ENCODE results near the gene WDR35. TPM values are rescaled to one million over a fixed set of nuclear protein-coding genes. Genes with fewer than 3 reads are reported as not detected.
A peak's percentile ranks its signal among the peaks of the same experiment; 100 is the strongest.

The WDR35 gene
- total and polyA plus RNA-seq, 2 of the 4 experiments (the other 2 are of a cell fraction): 3.4 to 8.1 TPM

DNA sequence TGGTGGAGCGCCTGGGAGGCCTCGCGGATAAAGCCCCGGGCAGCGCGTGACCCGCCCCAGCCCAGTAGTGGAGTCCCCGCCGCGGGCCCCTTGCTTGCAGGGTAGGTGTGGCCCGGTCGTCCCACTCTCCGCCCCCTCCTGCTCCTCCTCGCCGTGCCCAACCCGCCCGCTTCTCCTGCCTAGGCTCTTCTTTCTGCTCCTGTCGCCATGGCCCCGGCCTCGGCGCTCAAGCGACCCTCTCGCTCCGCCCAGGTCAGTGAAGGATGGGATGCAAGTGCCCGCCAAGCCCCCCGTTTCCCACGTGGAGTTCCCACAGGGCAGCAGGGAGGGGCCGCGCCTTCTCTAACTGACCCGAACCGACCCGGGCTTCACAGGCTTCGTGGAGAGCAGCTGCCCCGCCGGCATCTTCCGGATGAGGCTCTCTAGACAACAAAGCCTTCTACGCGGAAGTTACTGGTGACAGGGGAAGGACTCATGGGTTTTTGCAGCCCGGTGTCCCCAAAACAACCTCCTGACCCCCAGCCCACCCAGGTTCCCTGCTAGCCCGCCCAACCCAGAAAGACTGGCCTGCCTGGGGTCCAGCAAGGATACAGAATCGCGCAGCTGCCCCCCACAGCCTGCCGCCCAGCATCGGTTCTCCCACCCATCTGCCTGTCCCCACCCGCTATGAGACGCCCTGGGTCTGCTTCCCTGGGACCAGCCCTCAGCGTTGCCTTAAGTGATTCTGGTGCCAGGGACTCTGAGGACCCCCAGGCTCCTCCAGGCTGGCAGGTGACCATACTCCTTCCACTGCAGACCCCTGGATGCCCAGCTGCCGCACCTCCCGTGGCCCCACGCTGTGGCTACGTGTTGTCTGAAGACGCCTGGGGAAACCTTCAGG, 121.0 kb downstream of the WDR35 start:
- Histone ChIP-seq H3K79me1 (ENCODE audit: low read depth in 1 of 2, low read length in 2 of 2) (no peaks in the 10 kb centered on the region), H2BK20ac (ENCODE audit: low read depth, low read length) (no peak overlapping the region), H4K5ac (ENCODE audit: low read depth, low read length) (peak overlapping the region; percentile 67; the same call in 1 of the 2 replicates), H2BK15ac (ENCODE audit: low read depth, low read length) (no peak overlapping the region), H2AK5ac (ENCODE audit: low read depth, low read length) (no peak overlapping the region), H3K27ac (ENCODE audit: insufficient read depth, low read length) (no peak overlapping the region), H3K23ac (ENCODE audit: low read depth, low read length) (no peak overlapping the region), H3K9me1 (ENCODE audit: insufficient read depth, low read length) (no peaks in the 10 kb centered on the region; the same call in 1 of the 2 replicates), H3K9me3 (ENCODE audit: control insufficient read depth, insufficient read depth, low read length) (no peaks in the 10 kb centered on the region), H3K14ac (replicated peaks; ENCODE audit: low read depth, low read length) (no peak overlapping the region), H3K36me3 (ENCODE audit: control insufficient read depth, insufficient read depth, low read length) (no peaks in the 10 kb centered on the region), H3K4me3 (ENCODE audit: insufficient read depth, low read depth, low read length) (peak overlapping the region; percentile 50), H4K8ac (ENCODE audit: low read depth in 2 of 2, low read length in 2 of 2) (no peak overlapping the region; a peak in 2 of 4 replicates), H3K9ac (ENCODE audit: low read depth, low read length) (peak overlapping the region; percentile 69; the same call in 1 of the 2 replicates), H4K91ac (ENCODE audit: insufficient read depth, low read depth, low read length) (no peak overlapping the region; the same call in 1 of the 2 replicates), H3K18ac (ENCODE audit: low read depth, low read length) (no peak overlapping the region; the same call in 1 of the 2 replicates), H3K27me3 (ENCODE audit: control insufficient read depth, insufficient read depth, low read length) (peaks cover 35% of the 10 kb centered on the region), H3K4ac (ENCODE audit: low read depth, low read length) (no peak overlapping the region), H3K4me1 (ENCODE audit: control insufficient read depth, insufficient read depth, low read length) (peaks cover 6% of the 10 kb centered on the region; the same call in 1 of the 2 replicates), H3K4me2 (ENCODE audit: low read depth, low read length) (peak overlapping the region; percentile 90), H2AFZ (replicated peaks; ENCODE audit: low read length, poor library complexity) (peak overlapping the region; percentile 89), H2BK5ac (ENCODE audit: low read depth, low read length, poor library complexity, severe bottlenecking) (no peak overlapping the region), H4K20me1 (ENCODE audit: insufficient read depth, low read length) (no peaks in the 10 kb centered on the region), H2AK9ac (replicated peaks; ENCODE audit: low read depth, low read length, poor library complexity) (peak overlapping the region; percentile 68), H2BK120ac (ENCODE audit: low read depth, low read length) (no peak overlapping the region), H3K56ac (ENCODE audit: extremely low read depth, insufficient read depth, low read length) (no peak overlapping the region)
- ChIA-PET CTCF (no interaction called here), POLR2A (ENCODE audit: unreplicated experiment) (no interaction called here)
- BruUV-seq (replicated peaks): no TSS peak
- no peak for DNase-seq
- intact Hi-C loops (cut with micrococcal nuclease): loop anchor here (10.0 kb wide), 2 partner anchors 226 to 984 kb away; no protein-coding TSS in a partner anchor
- in situ Hi-C loops (cut with MboI; ENCODE audit: low sequenced_read_pairs): loop anchor here (10.0 kb wide), 1 partner anchor 1124 kb away; no protein-coding TSS in a partner anchor
- peak; percentile 72 for ATAC-seq (ENCODE audit: low read depth)
- TF ChIP-seq SMC3 (IDR thresholded peaks at IDR 0.05; ENCODE audit: low read depth, low read length): no peak
- TF ChIP-seq RCOR1 (IDR thresholded peaks at IDR 0.05; ENCODE audit: insufficient replicate concordance, low read length): no peak
- no peak; the same call in 1 of the 2 replicates for TF ChIP-seq MAZ (IDR thresholded peaks at IDR 0.05; ENCODE audit: borderline replicate concordance, low read depth, low read length)
- no peak for TF ChIP-seq POLR2A (IDR thresholded peaks at IDR 0.05; ENCODE audit: low read depth, low read length)
- no peak for TF ChIP-seq MXI1 (IDR thresholded peaks at IDR 0.05; ENCODE audit: borderline replicate concordance, low read depth, low read length)
- TF ChIP-seq, protein P1, sequence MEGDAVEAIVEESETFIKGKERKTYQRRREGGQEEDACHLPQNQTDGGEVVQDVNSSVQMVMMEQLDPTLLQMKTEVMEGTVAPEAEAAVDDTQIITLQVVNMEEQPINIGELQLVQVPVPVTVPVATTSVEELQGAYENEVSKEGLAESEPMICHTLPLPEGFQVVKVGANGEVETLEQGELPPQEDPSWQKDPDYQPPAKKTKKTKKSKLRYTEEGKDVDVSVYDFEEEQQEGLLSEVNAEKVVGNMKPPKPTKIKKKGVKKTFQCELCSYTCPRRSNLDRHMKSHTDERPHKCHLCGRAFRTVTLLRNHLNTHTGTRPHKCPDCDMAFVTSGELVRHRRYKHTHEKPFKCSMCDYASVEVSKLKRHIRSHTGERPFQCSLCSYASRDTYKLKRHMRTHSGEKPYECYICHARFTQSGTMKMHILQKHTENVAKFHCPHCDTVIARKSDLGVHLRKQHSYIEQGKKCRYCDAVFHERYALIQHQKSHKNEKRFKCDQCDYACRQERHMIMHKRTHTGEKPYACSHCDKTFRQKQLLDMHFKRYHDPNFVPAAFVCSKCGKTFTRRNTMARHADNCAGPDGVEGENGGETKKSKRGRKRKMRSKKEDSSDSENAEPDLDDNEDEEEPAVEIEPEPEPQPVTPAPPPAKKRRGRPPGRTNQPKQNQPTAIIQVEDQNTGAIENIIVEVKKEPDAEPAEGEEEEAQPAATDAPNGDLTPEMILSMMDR (conservative IDR thresholded peaks at IDR 0.05; ENCODE audit: low read depth, low read length): no peak
- TF ChIP-seq FOS (IDR thresholded peaks at IDR 0.05; ENCODE audit: low read depth, low read length): no peak
- no peak for TF ChIP-seq BHLHE40 (IDR thresholded peaks at IDR 0.05; ENCODE audit: low read depth, low read length)
- TF ChIP-seq, protein P2, sequence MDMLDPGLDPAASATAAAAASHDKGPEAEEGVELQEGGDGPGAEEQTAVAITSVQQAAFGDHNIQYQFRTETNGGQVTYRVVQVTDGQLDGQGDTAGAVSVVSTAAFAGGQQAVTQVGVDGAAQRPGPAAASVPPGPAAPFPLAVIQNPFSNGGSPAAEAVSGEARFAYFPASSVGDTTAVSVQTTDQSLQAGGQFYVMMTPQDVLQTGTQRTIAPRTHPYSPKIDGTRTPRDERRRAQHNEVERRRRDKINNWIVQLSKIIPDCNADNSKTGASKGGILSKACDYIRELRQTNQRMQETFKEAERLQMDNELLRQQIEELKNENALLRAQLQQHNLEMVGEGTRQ (IDR thresholded peaks at IDR 0.05; ENCODE audit: low read depth, low read length): no peak
- no peak for TF ChIP-seq MAFK (IDR thresholded peaks at IDR 0.05; ENCODE audit: low read depth, low read length)
- TF ChIP-seq CHD1 (IDR thresholded peaks at IDR 0.05; ENCODE audit: low read depth, low read length): no peak
- TF ChIP-seq, protein P3, sequence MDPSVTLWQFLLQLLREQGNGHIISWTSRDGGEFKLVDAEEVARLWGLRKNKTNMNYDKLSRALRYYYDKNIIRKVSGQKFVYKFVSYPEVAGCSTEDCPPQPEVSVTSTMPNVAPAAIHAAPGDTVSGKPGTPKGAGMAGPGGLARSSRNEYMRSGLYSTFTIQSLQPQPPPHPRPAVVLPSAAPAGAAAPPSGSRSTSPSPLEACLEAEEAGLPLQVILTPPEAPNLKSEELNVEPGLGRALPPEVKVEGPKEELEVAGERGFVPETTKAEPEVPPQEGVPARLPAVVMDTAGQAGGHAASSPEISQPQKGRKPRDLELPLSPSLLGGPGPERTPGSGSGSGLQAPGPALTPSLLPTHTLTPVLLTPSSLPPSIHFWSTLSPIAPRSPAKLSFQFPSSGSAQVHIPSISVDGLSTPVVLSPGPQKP (IDR thresholded peaks at IDR 0.05; ENCODE audit: borderline replicate concordance, low read depth, low read length): no peak
- TF ChIP-seq RAD21 (IDR thresholded peaks at IDR 0.05; ENCODE audit: low read length): no peak
- 32% methylated on average over 32 of the region's 52 CpGs; no CpG with 5 or more reads in 1 of the 2 experiments for WGBS, 2 experiments (ENCODE audit: extremely low coverage in 2 of 2, insufficient read length in 1 of 2)
- dilution Hi-C loops (cut with HindIII; ENCODE audit: low sequenced_read_pairs, unreplicated experiment): no loop called here
